GM10248 (cell line): ENCODE data around the gene SORT1.

Source experiments
- CTCF ChIA-PET: fragments of 300-600 bp; sonication (Branson Sonifier 250); formaldehyde crosslinking; extraction: SDS; loops from one replicate; lab custom pipeline; 2021; ENCODE audit warnings: antibody characterized with exemption; lab: Yijun Ruan, JAX
- POLR2A ChIA-PET: fragments of 350-650 bp; sonication (Branson Sonifier 250); formaldehyde crosslinking; extraction: SDS; loops from one replicate; lab custom pipeline; 2020; ENCODE audit warnings: antibody characterized with exemption; lab: Yijun Ruan, JAX
- DNase-seq: peaks from one replicate; pipeline ENCODE4 v3.0.0; 2012; ENCODE audit errors: extremely low spot score
- TF ChIP-seq, protein P1 (sequence below): IDR thresholded peaks from 2 replicates; pipeline ENCODE4 v1.5.1; 2012; ENCODE audit warnings: mild to moderate bottlenecking, low read depth; ENCODE audit errors: extremely low read depth, missing control alignments, control extremely low read depth

SORT1 gene

DNA sequence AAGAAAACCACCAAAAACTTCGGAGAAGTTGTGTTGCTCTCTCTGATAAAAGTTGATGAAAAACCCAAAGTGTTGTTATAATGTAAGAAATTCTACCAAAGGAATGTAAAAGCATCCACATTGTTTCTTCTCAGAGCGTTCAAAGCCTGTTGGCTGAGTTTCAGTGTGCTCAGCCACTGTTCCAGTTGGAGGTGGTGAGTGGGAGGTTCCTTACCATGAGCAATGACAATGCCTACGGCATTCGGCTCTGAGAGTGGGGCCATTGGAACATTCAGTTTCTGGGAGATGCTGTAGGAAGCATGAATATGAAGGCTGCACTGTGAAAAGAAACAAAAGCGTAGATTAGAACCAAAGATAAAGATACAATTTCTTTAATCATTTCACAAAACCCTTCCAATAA lies 70.4 kb downstream of the SORT1 start:
- TF ChIP-seq, protein P1, sequence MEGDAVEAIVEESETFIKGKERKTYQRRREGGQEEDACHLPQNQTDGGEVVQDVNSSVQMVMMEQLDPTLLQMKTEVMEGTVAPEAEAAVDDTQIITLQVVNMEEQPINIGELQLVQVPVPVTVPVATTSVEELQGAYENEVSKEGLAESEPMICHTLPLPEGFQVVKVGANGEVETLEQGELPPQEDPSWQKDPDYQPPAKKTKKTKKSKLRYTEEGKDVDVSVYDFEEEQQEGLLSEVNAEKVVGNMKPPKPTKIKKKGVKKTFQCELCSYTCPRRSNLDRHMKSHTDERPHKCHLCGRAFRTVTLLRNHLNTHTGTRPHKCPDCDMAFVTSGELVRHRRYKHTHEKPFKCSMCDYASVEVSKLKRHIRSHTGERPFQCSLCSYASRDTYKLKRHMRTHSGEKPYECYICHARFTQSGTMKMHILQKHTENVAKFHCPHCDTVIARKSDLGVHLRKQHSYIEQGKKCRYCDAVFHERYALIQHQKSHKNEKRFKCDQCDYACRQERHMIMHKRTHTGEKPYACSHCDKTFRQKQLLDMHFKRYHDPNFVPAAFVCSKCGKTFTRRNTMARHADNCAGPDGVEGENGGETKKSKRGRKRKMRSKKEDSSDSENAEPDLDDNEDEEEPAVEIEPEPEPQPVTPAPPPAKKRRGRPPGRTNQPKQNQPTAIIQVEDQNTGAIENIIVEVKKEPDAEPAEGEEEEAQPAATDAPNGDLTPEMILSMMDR, result no peak
- POLR2A ChIA-PET, result no interaction called here
- CTCF ChIA-PET, result interaction anchor here (1.5 kb wide), 1 partner anchor 12 kb away, joined by 4 read pairs; no protein-coding TSS in a partner anchor
- no peak for DNase-seq

DNA sequence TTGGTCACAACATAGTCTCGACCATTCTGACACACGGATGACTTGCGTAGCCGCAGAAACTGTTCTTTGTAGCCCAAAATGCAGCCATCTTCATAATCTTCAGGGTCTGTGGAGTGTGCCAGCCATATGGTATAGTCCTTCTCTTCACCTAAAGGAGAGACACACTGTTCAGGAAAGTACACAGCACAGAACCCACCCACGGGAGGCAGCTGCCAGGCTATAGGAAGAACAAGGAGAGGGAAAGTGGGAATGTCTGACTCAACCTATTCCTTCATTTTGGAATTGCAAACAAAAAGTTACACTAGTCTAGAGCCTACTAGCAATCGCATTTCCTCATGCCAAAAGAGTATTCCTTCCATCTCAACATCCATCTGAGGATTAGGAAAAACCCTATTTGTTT lies 74.7 kb downstream of the SORT1 start:
- TF ChIP-seq, protein P1, result no peak
- ChIA-PET CTCF (no interaction called here), POLR2A (no interaction called here)
- DNase-seq, result no peak

DNA sequence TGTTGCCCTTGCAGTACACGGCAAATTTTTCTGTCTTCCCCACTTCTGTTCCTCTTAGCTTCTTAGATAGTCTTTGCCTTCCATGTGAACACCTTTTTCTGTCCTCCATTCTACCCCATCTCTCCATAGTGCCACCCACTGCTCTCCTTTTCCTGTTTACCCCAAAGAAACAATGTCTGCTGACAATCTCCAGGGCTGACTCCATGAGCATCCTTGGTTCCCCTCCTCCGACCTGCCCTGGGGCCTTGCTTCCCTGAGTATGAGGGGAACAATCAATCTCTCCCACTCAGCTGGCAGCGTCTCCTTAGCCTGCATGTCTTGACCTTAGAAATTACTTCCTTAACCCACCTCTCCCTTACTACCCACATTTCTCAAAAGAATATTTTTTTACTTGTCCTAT lies 78.6 kb downstream of the SORT1 start:
- TF ChIP-seq, protein P1, result no peak
- CTCF ChIA-PET, result interaction anchor here (0.9 to 1.2 kb wide), 2 partner anchors 9 to 13 kb away, joined by 3 read pairs; no protein-coding TSS in a partner anchor
- POLR2A ChIA-PET, result no interaction called here
- no peak for DNase-seq

DNA sequence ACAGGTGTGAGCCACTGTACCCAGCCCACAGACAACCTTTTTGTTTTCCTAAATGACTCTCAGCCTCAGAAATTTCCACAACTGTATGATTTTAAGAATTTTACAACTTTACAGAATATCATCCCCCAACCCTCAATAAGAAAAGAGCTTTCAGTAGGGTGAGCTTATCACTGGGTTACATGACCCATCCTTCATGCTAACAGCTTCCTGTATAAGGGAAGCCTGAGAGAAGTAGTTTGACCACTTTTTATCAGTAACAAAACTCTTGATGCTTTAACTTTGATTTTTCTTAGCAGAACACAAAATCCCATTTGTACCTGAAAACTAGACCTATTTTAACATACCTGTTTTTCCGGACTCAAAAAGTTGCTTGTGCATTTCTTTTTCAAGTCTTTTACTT lies 81.2 kb downstream of the SORT1 start:
- CTCF ChIA-PET, result interaction anchor here (1.3 to 2.2 kb wide), 5 partner anchors 8 to 216 kb away, joined by 3 to 8 read pairs (median 4); partner anchors contain the start of gene MYBPHL
- no peak for DNase-seq
- POLR2A ChIA-PET, result no interaction called here
- TF ChIP-seq, protein P1, result no peak

- ChIA-PET CTCF (interaction anchor here (1.2 to 2.0 kb wide), 3 partner anchors 9 to 19 kb away, joined by 3 to 8 read pairs (median 4); partner anchors contain the start of gene MYBPHL), POLR2A (no interaction called here)
- TF ChIP-seq, protein P1, result no peak
- DNase-seq, result no peak
Observed at GRCh38 chr1:109315288-109315687, 82.4 kb downstream of the SORT1 start.

GRCh38 chr1:109314795-109315194 lies 82.9 kb downstream of the SORT1 start:
- no peak for DNase-seq
- ChIA-PET CTCF (interaction anchor here (1.2 to 1.3 kb wide), 2 partner anchors 13 to 20 kb away, joined by 3 to 4 read pairs; no protein-coding TSS in a partner anchor), POLR2A (no interaction called here)
- TF ChIP-seq, protein P1, result no peak
